ENCODE measurements around the gene NUDT3. TPM values are rescaled to one million over a fixed set of nuclear protein-coding genes. Genes with fewer than 3 reads are reported as not detected.
"Not testable (repeated sequence)": the region's sequence is repeated elsewhere in the genome, so short reads cannot be mapped to it uniquely, and the experiment has no call there.

NUDT3 gene
- total RNA-seq, 1 experiment from 2014 or later, result 48.4 TPM

DNA sequence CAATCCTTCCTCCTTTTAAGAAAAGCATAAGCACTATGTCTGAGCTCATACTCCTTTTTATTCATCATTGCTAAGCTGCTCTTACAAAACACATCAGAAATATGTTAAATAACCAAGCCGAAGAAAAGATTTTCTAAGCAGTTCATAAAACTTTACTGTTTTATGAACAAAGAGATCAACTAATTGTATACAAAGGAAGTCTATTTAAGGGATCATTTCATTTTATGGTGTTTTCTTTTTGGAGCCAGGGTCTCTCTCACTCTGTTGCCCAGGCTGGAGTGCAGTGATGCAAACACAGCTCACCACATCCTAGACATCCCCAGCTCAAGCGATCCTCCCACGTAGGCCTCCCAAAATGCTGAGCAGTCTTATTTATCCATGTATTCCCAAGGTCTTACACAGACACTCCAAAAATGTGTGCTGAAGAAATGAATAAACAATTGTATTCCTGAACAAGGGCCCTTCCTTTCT lies 9.3 kb downstream of the NUDT3 start:
- no peak for TF ChIP-seq CTCF (IDR thresholded peaks at IDR 0.05; ENCODE audit: unreplicated experiment)
- Mint-ChIP-seq H3K36me3 (ENCODE audit: insufficient read depth, unreplicated experiment) (peaks cover 9% of the 10 kb centered on the region), H3K9me3 (ENCODE audit: low read depth, unreplicated experiment) (no peaks in the 10 kb centered on the region), H3K4me3 (ENCODE audit: low read depth, unreplicated experiment) (no peak overlapping the region), H3K27me3 (ENCODE audit: unreplicated experiment) (no peaks in the 10 kb centered on the region), H3K4me1 (ENCODE audit: low read depth, unreplicated experiment) (peaks cover 16% of the 10 kb centered on the region), H3K27ac (ENCODE audit: unreplicated experiment) (peak overlapping the region; percentile 1)
- DNase-seq, result no peak
- BruUV-seq (replicated peaks), result no TSS peak
- intact Hi-C loops (cut with micrococcal nuclease; ENCODE audit: unreplicated experiment), result no loop called here
- CTCF ChIA-PET, result interaction anchor here (0.6 to 0.7 kb wide), 4 partner anchors 10 to 297 kb away, joined by 3 read pairs; no protein-coding TSS in a partner anchor

GRCh38 chr6:34381081-34381480 lies 11.4 kb downstream of the NUDT3 start:
- intact Hi-C loops (cut with micrococcal nuclease; ENCODE audit: unreplicated experiment), result no loop called here
- Mint-ChIP-seq H3K27ac (ENCODE audit: unreplicated experiment) (no peak overlapping the region), H3K9me3 (ENCODE audit: low read depth, unreplicated experiment) (no peaks in the 10 kb centered on the region), H3K4me1 (ENCODE audit: low read depth, unreplicated experiment) (peaks cover 10% of the 10 kb centered on the region), H3K27me3 (ENCODE audit: unreplicated experiment) (no peaks in the 10 kb centered on the region), H3K4me3 (ENCODE audit: low read depth, unreplicated experiment) (no peak overlapping the region), H3K36me3 (ENCODE audit: insufficient read depth, unreplicated experiment) (peaks cover 9% of the 10 kb centered on the region)
- TF ChIP-seq CTCF (IDR thresholded peaks at IDR 0.05; ENCODE audit: unreplicated experiment), result no peak
- BruUV-seq (replicated peaks), result no TSS peak
- CTCF ChIA-PET, result interaction anchor here (1.1 kb wide), 1 partner anchor 42 kb away, joined by 3 read pairs; no protein-coding TSS in a partner anchor
- no peak for DNase-seq

DNA sequence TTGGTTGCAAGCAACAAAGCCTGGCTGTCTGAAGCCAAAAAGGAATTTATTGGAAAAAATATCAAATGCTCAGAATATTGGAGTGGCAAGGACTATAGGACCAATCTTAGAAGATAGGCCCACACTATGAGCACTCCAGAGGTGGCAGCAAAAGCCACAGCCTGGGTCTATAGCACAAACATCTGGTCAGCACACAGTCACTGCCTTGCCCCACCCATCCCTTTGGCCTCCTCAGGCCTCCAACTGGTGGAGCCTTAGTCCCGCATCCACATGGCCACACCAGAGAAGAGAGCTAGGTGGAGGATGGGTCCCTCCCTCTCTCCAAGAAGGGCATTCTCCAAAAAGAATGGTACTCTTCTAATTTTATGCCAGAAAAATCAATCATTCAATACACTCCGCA lies 14.0 kb downstream of the NUDT3 start:
- BruUV-seq (replicated peaks), result no TSS peak
- Mint-ChIP-seq H3K4me1 (ENCODE audit: low read depth, unreplicated experiment) (peaks cover 3% of the 10 kb centered on the region), H3K4me3 (ENCODE audit: low read depth, unreplicated experiment) (no peak overlapping the region), H3K36me3 (ENCODE audit: insufficient read depth, unreplicated experiment) (peaks cover 9% of the 10 kb centered on the region), H3K27ac (ENCODE audit: unreplicated experiment) (no peak overlapping the region), H3K27me3 (ENCODE audit: unreplicated experiment) (no peaks in the 10 kb centered on the region), H3K9me3 (ENCODE audit: low read depth, unreplicated experiment) (no peaks in the 10 kb centered on the region)
- CTCF ChIA-PET, result interaction anchor here (1.1 kb wide), 1 partner anchor 11 kb away, joined by 3 read pairs; no protein-coding TSS in a partner anchor
- intact Hi-C loops (cut with micrococcal nuclease; ENCODE audit: unreplicated experiment), result no loop called here
- no peak for DNase-seq
- no peak for TF ChIP-seq CTCF (IDR thresholded peaks at IDR 0.05; ENCODE audit: unreplicated experiment)

DNA sequence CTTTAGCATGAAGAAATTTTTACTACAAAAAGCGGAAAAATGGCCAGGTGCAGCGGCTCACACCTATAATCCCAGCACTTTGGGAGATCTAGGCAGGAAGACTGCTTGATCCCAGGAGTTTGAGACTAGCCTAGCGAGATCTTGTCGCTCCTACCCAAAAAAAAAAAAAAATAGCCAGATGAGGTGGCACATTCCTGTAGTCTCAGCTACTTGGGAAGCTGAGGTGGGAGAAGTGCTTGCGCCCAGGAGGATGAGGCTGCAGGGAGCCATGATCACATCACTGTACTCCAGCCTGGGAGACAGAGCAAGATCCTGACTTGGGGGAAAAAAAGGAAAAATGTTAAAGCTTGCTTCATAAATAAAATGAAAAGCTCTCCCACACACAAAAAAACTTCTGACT lies 14.5 kb downstream of the NUDT3 start:
- Mint-ChIP-seq H3K27ac (ENCODE audit: unreplicated experiment) (no peak overlapping the region), H3K4me1 (ENCODE audit: low read depth, unreplicated experiment) (no peaks in the 10 kb centered on the region), H3K36me3 (ENCODE audit: insufficient read depth, unreplicated experiment) (peaks cover 9% of the 10 kb centered on the region), H3K27me3 (ENCODE audit: unreplicated experiment) (no peaks in the 10 kb centered on the region), H3K4me3 (ENCODE audit: low read depth, unreplicated experiment) (no peak overlapping the region), H3K9me3 (ENCODE audit: low read depth, unreplicated experiment) (no peaks in the 10 kb centered on the region)
- TF ChIP-seq CTCF (IDR thresholded peaks at IDR 0.05; ENCODE audit: unreplicated experiment), result no peak
- CTCF ChIA-PET, result interaction anchor here (1.1 kb wide), 1 partner anchor 12 kb away, joined by 3 read pairs; no protein-coding TSS in a partner anchor
- no TSS peak for BruUV-seq (replicated peaks)
- no peak for DNase-seq
- intact Hi-C loops (cut with micrococcal nuclease; ENCODE audit: unreplicated experiment), result no loop called here

DNA sequence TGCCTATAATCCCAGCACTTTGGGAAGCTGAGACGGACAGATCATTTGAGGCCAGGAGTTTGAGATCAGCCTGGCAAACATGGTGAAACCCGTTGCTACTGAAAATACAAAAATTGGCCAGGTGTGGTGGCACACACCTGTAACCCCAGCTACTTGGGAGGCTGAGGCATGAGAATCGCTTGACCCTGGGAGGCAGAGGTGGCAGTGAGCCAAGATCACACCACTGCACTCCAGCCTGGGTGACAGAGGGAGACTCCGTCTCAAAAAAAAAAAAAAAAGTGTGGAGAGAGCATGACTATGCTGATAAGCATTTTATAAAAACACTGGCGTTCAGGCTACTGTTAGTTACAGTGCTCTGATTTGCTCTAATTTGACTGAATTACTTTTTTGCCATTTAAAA lies 14.9 kb downstream of the NUDT3 start:
- H3K36me3 Mint-ChIP-seq (ENCODE audit: insufficient read depth, unreplicated experiment), result not testable (repeated sequence)
- CTCF ChIA-PET, result interaction anchor here (1.1 kb wide), 1 partner anchor 12 kb away, joined by 3 read pairs; no protein-coding TSS in a partner anchor

More for the DNA sequence above, 14.9 kb downstream of the NUDT3 start:
- DNase-seq; H3K27ac Mint-ChIP-seq (ENCODE audit: unreplicated experiment); H3K4me3 Mint-ChIP-seq (ENCODE audit: low read depth, unreplicated experiment); H3K9me3 Mint-ChIP-seq (ENCODE audit: low read depth, unreplicated experiment); H3K27me3 Mint-ChIP-seq (ENCODE audit: unreplicated experiment); H3K4me1 Mint-ChIP-seq (ENCODE audit: low read depth, unreplicated experiment); BruUV-seq (replicated peaks); intact Hi-C loops (cut with micrococcal nuclease; ENCODE audit: unreplicated experiment): not testable (repeated sequence)
